Mesenchymal stem cell (in vitro differentiated cells and primary cell): ENCODE measurements around the gene HOXD11.

Experiments
- DNase-seq: peaks from one replicate; pipeline ENCODE4 v3.0.0-alpha.2; 2013
- H2AFZ ChIP-seq: one replicate; pipeline ENCODE4 v1.6.1; 2013; ENCODE audit warnings: low read depth, mild to moderate bottlenecking, control low read depth, inconsistent platforms, low read length, moderate library complexity
- H2AK5ac ChIP-seq: 2 replicates; pipeline ENCODE4 v1.6.1; 2013; ENCODE audit warnings: low read length, moderate library complexity, mild to moderate bottlenecking, inconsistent platforms; ENCODE audit not compliant: severe bottlenecking
- H2BK120ac ChIP-seq: one replicate; pipeline ENCODE4 v1.6.1; 2013; ENCODE audit warnings: low read depth, mild to moderate bottlenecking, inconsistent platforms, low read length, moderate library complexity
- H2BK12ac ChIP-seq, 2 experiments: one replicate each; pipeline ENCODE4 v1.6.1; 2013; ENCODE audit warnings: inconsistent platforms in 2 of 2, low read length in 2 of 2, mild to moderate bottlenecking in 2 of 2, moderate library complexity in 2 of 2, control low read depth in 1 of 2
- H2BK15ac ChIP-seq: one replicate; pipeline ENCODE4 v1.6.1; 2013; ENCODE audit warnings: mild to moderate bottlenecking, low read depth, inconsistent platforms; ENCODE audit not compliant: poor library complexity, severe bottlenecking
- H2BK5ac ChIP-seq: 2 replicates; pipeline ENCODE4 v1.6.1; 2013; ENCODE audit warnings: low read depth, mild to moderate bottlenecking, low read length, control low read depth, inconsistent platforms; ENCODE audit not compliant: poor library complexity, severe bottlenecking
- H3K14ac ChIP-seq, 2 experiments: one replicate each; pipeline ENCODE4 v1.6.1; 2013; ENCODE audit warnings: inconsistent platforms in 2 of 2, low read length in 2 of 2, control low read depth in 1 of 2, mild to moderate bottlenecking in 1 of 2, moderate library complexity in 1 of 2
- H3K18ac ChIP-seq, 2 experiments: one replicate each; pipeline ENCODE4 v1.6.1; 2013; ENCODE audit warnings: inconsistent platforms in 2 of 2, low read length in 2 of 2, control low read depth in 1 of 2, low read depth in 1 of 2, mild to moderate bottlenecking in 1 of 2
- H3K23ac ChIP-seq, 2 experiments: one replicate each; pipeline ENCODE4 v1.6.1; 2013; ENCODE audit warnings: inconsistent platforms in 2 of 2, low read length in 2 of 2, mild to moderate bottlenecking in 2 of 2, moderate library complexity in 2 of 2, control low read depth in 1 of 2
- H3K27ac ChIP-seq: 2 replicates; pipeline ENCODE4 v1.5.1; 2013; ENCODE audit warnings: mild to moderate bottlenecking, moderate library complexity, low read length, control low read depth, inconsistent platforms; ENCODE audit not compliant: poor library complexity, severe bottlenecking
- H3K27me3 ChIP-seq, 2 experiments: 2 replicates each; pipeline versions ENCODE4 v1.6.1 to v1.7.0; 2013; ENCODE audit warnings: low read length in 2 of 2, mild to moderate bottlenecking in 2 of 2, moderate library complexity in 2 of 2, control low read depth in 1 of 2, inconsistent platforms in 1 of 2; ENCODE audit not compliant: control insufficient read depth in 1 of 2, insufficient read depth in 1 of 2
- H3K36me3 ChIP-seq, 2 experiments: 2 replicates each; pipeline versions ENCODE4 v1.6.1 to v1.7.0; 2013; ENCODE audit warnings: low read length in 2 of 2, control low read depth in 1 of 2, inconsistent platforms in 1 of 2, low read depth in 1 of 2, mild to moderate bottlenecking in 1 of 2; ENCODE audit not compliant: insufficient read depth in 2 of 2, control insufficient read depth in 1 of 2
- H3K4ac ChIP-seq, 2 experiments: one replicate each; pipeline ENCODE4 v1.6.1; 2013; ENCODE audit warnings: inconsistent platforms in 2 of 2, low read length in 2 of 2, mild to moderate bottlenecking in 2 of 2, moderate library complexity in 2 of 2, control low read depth in 1 of 2, low read depth in 1 of 2
- H3K4me1 ChIP-seq: 2 replicates; pipeline ENCODE4 v1.6.1; 2013; ENCODE audit warnings: low read depth, low read length, control low read depth; ENCODE audit not compliant: control insufficient read depth, insufficient read depth
- H3K4me2 ChIP-seq: 2 replicates; pipeline ENCODE4 v1.6.1; 2013; ENCODE audit warnings: low read length, mild to moderate bottlenecking, inconsistent platforms; ENCODE audit not compliant: poor library complexity, severe bottlenecking
- H3K4me3 ChIP-seq, 2 experiments: 2 replicates each; pipeline versions ENCODE4 v1.5.1 to v1.7.0; 2013; ENCODE audit warnings: low read length in 2 of 2, mild to moderate bottlenecking in 2 of 2, control low read depth in 1 of 2, low read depth in 1 of 2; ENCODE audit not compliant: insufficient read depth in 1 of 2
- H3K79me1 ChIP-seq: replicated peaks from 2 replicates; pipeline ENCODE4 v1.6.1; 2013; ENCODE audit warnings: mild to moderate bottlenecking, control low read depth, low read length, inconsistent platforms; ENCODE audit not compliant: poor library complexity, severe bottlenecking
- H3K9ac ChIP-seq: 2 replicates; pipeline ENCODE4 v1.7.0; 2013; ENCODE audit warnings: mild to moderate bottlenecking, low read length, moderate library complexity
- H3K9me3 ChIP-seq: 2 replicates; pipeline ENCODE4 v1.7.0; 2013; ENCODE audit warnings: mild to moderate bottlenecking, low read length; ENCODE audit not compliant: control insufficient read depth
- H4K8ac ChIP-seq: one replicate; pipeline ENCODE4 v1.6.1; 2013; ENCODE audit warnings: inconsistent platforms, mild to moderate bottlenecking, low read length, moderate library complexity
- H4K91ac ChIP-seq: one replicate; pipeline ENCODE4 v1.6.1; 2013; ENCODE audit warnings: mild to moderate bottlenecking, low read length, inconsistent platforms
- WGBS: methylation state at CpG from one replicate; pipeline ENCODE4 v1.1.7; 2013; ENCODE audit warnings: mixed read lengths; 5-methylcytosine and 5-hydroxymethylcytosine counted together

Gene HOXD11

GRCh38 chr2:176132205-176133171 is 25.4 kb downstream of the HOXD11 start:
- no peak overlapping the region for H2AK5ac ChIP-seq
- H3K4me1 ChIP-seq = peaks cover 22% of the 10 kb centered on the region
- no peaks in the 10 kb centered on the region for H3K36me3 ChIP-seq
- no peak overlapping the region for H2BK12ac ChIP-seq
- WGBS = 8% methylated on average over 33 of the region's 33 CpGs
- no peak overlapping the region for H3K4ac ChIP-seq
- H3K27me3 ChIP-seq = peaks cover 0 to 71% of the 10 kb centered on the region in 2 experiments
- no peak overlapping the region for H3K18ac ChIP-seq
- peak overlapping the region; percentile 23 for H3K27ac ChIP-seq
- H2BK120ac ChIP-seq = no peak overlapping the region
- H3K9ac ChIP-seq = peak overlapping the region; percentile 96
- H3K4me3 ChIP-seq = peak overlapping the region; percentile 18 to 82
- H3K14ac ChIP-seq = no peak overlapping the region
- H4K91ac ChIP-seq = no peak overlapping the region
- no peak overlapping the region for H2BK5ac ChIP-seq
- H3K79me1 ChIP-seq = peaks cover 2% of the 10 kb centered on the region
- no peak overlapping the region for H4K8ac ChIP-seq
- H2BK15ac ChIP-seq = no peak overlapping the region
- H2AFZ ChIP-seq = no peak overlapping the region
- peak; percentile 21 for DNase-seq
- peak overlapping the region; percentile 73 for H3K4me2 ChIP-seq
- H3K9me3 ChIP-seq = no peaks in the 10 kb centered on the region
- no peak overlapping the region for H3K23ac ChIP-seq

- no peaks in the 10 kb centered on the region for H3K36me3 ChIP-seq
- peaks cover 21% of the 10 kb centered on the region for H3K4me1 ChIP-seq
- H2AFZ ChIP-seq = no peak overlapping the region
- H2BK12ac ChIP-seq = no peak overlapping the region
- no peak overlapping the region for H3K4me2 ChIP-seq
- no peak for DNase-seq
- H2BK15ac ChIP-seq = no peak overlapping the region
- peak overlapping the region; percentile 96 for H3K9ac ChIP-seq
- H2BK5ac ChIP-seq = no peak overlapping the region
- H3K4ac ChIP-seq = no peak overlapping the region
- H3K23ac ChIP-seq = no peak overlapping the region
- H2BK120ac ChIP-seq = no peak overlapping the region
- H3K27ac ChIP-seq = no peak overlapping the region
- no peak overlapping the region for H3K18ac ChIP-seq
- no peak overlapping the region for H4K91ac ChIP-seq
- peaks cover 0 to 68% of the 10 kb centered on the region in 2 experiments for H3K27me3 ChIP-seq
- H4K8ac ChIP-seq = no peak overlapping the region
- H3K14ac ChIP-seq = no peak overlapping the region
- H3K79me1 ChIP-seq = peaks cover 2% of the 10 kb centered on the region
- H2AK5ac ChIP-seq = no peak overlapping the region
- H3K4me3 ChIP-seq = no peak overlapping the region
- H3K9me3 ChIP-seq = no peaks in the 10 kb centered on the region
Observed at GRCh38 chr2:176133389-176133788, 26.3 kb downstream of the HOXD11 start.

GRCh38 chr2:176134035-176134434 is 27.0 kb downstream of the HOXD11 start:
- Histone ChIP-seq H3K9ac (no peak overlapping the region), H2BK120ac (no peak overlapping the region), H3K4me2 (no peak overlapping the region), H2AK5ac (no peak overlapping the region), H3K79me1 (peaks cover 2% of the 10 kb centered on the region), H2BK12ac (no peak overlapping the region), H3K9me3 (no peaks in the 10 kb centered on the region), H2BK5ac (no peak overlapping the region), H2BK15ac (no peak overlapping the region), H3K14ac (no peak overlapping the region), H4K8ac (no peak overlapping the region), H4K91ac (no peak overlapping the region), H3K27ac (no peak overlapping the region), H3K4ac (no peak overlapping the region), H3K27me3 (peaks cover 0 to 68% of the 10 kb centered on the region in 2 experiments), H3K4me1 (peaks cover 17% of the 10 kb centered on the region), H3K23ac (no peak overlapping the region), H3K4me3 (no peak overlapping the region), H2AFZ (no peak overlapping the region), H3K18ac (no peak overlapping the region), H3K36me3 (no peaks in the 10 kb centered on the region)
- 58% methylated on average over 4 of the region's 4 CpGs for WGBS
- no peak for DNase-seq

GRCh38 chr2:176135035-176135440 is 28.0 kb downstream of the HOXD11 start:
- Histone ChIP-seq H3K23ac (no peak overlapping the region), H3K79me1 (peaks cover 2% of the 10 kb centered on the region)
- DNase-seq = no peak

More at GRCh38 chr2:176135035-176135440, 28.0 kb downstream of the HOXD11 start:
- H4K91ac ChIP-seq = no peak overlapping the region
- no peaks in the 10 kb centered on the region for H3K9me3 ChIP-seq
- peak overlapping the region; percentile 96 for H3K9ac ChIP-seq
- H2BK120ac ChIP-seq = no peak overlapping the region
- H3K4me3 ChIP-seq = peak overlapping the region in 1 of 2 experiments; percentile 86
- H3K4me1 ChIP-seq = peaks cover 12% of the 10 kb centered on the region
- H3K14ac ChIP-seq = no peak overlapping the region
- peak overlapping the region; percentile 25 for H3K4me2 ChIP-seq
- H4K8ac ChIP-seq = no peak overlapping the region
- H2AFZ ChIP-seq = no peak overlapping the region
- no peak overlapping the region for H2BK15ac ChIP-seq
- no peak overlapping the region for H3K4ac ChIP-seq
- H2BK12ac ChIP-seq = no peak overlapping the region
- no peak overlapping the region for H2AK5ac ChIP-seq
- no peak overlapping the region for H2BK5ac ChIP-seq
- no peak overlapping the region for H3K18ac ChIP-seq
- H3K27me3 ChIP-seq = peaks cover 0 to 66% of the 10 kb centered on the region in 2 experiments
- H3K27ac ChIP-seq = no peak overlapping the region
- no peaks in the 10 kb centered on the region for H3K36me3 ChIP-seq
